Chondrocyte (in vitro differentiated cells): ENCODE results near the gene LRRC2. TPM values are rescaled to one million over a fixed set of nuclear protein-coding genes. Genes with fewer than 3 reads are reported as not detected.
"Not testable (repeated sequence)": the region's sequence is repeated elsewhere in the genome, so short reads cannot be mapped to it uniquely, and the experiment has no call there.

ENCODE experiments used
- DNase-seq: peaks from one replicate; pipeline ENCODE4 v3.0.0; 2021; ENCODE audit warnings: mixed read lengths, low spot score
- H3K27ac Mint-ChIP-seq: one replicate; pipeline ENCODE4 v1.8.0; 2021; ENCODE audit warnings: mild to moderate bottlenecking, moderate library complexity, mixed read lengths; ENCODE audit not compliant: unreplicated experiment
- H3K27me3 Mint-ChIP-seq: 2 replicates; pipeline ENCODE4 v1.8.0; 2021; ENCODE audit warnings: low read depth, mixed read lengths
- H3K36me3 Mint-ChIP-seq: 2 replicates; pipeline ENCODE4 v1.8.0; 2021; ENCODE audit warnings: low read depth, mixed read lengths
- H3K4me1 Mint-ChIP-seq: 2 replicates; pipeline ENCODE4 v1.8.0; 2021; ENCODE audit warnings: low read depth, mild to moderate bottlenecking, mixed read lengths
- H3K4me3 Mint-ChIP-seq: one replicate; pipeline ENCODE4 v1.8.0; 2021; ENCODE audit warnings: mild to moderate bottlenecking, moderate library complexity, mixed read lengths; ENCODE audit not compliant: unreplicated experiment
- H3K9me3 Mint-ChIP-seq: 2 replicates; pipeline ENCODE4 v1.8.0; 2021; ENCODE audit warnings: low read depth, mixed read lengths
- total RNA-seq: library from RNA; stranded (reverse); gene quantifications from 3 replicates; pipeline ENCODE4 v1.2.1, GENCODE V29; 2021
- TF ChIP-seq, protein P1 (sequence below): fragments of 200-600 bp; sonication (generic); IDR thresholded peaks from 2 replicates; pipeline ENCODE4 v1.5.0; 2021; ENCODE audit warnings: antibody characterized with exemption, mild to moderate bottlenecking, moderate library complexity

Gene LRRC2
- total RNA-seq, 1 donor from 2014 or later, result 1.9 TPM

DNA sequence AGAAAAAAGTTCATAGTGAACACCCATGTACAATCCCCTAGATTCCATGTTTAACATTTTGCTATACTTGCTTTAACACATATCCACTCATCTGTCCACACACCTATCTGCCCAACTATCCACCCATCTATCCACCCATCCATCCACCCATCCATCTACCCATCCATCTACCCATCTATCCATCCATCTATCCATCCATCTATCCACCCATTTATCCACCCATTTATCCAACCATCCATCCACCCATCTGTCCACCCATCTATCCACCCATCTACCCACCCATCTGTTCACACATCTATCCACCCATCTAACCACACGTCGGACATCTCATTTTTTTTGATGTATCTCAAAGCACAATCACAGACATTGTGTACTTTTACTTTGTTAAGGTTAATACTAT lies 42.5 kb downstream of the LRRC2 start:
- Mint-ChIP-seq H3K4me3 (no peak overlapping the region), H3K9me3 (peaks cover 3% of the 10 kb centered on the region), H3K27me3 (no peaks in the 10 kb centered on the region), H3K36me3 (peaks cover 1% of the 10 kb centered on the region), H3K4me1 (no peaks in the 10 kb centered on the region), H3K27ac (no peak overlapping the region)
- DNase-seq, result no peak
- TF ChIP-seq, protein P1, sequence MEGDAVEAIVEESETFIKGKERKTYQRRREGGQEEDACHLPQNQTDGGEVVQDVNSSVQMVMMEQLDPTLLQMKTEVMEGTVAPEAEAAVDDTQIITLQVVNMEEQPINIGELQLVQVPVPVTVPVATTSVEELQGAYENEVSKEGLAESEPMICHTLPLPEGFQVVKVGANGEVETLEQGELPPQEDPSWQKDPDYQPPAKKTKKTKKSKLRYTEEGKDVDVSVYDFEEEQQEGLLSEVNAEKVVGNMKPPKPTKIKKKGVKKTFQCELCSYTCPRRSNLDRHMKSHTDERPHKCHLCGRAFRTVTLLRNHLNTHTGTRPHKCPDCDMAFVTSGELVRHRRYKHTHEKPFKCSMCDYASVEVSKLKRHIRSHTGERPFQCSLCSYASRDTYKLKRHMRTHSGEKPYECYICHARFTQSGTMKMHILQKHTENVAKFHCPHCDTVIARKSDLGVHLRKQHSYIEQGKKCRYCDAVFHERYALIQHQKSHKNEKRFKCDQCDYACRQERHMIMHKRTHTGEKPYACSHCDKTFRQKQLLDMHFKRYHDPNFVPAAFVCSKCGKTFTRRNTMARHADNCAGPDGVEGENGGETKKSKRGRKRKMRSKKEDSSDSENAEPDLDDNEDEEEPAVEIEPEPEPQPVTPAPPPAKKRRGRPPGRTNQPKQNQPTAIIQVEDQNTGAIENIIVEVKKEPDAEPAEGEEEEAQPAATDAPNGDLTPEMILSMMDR, result no peak

DNA sequence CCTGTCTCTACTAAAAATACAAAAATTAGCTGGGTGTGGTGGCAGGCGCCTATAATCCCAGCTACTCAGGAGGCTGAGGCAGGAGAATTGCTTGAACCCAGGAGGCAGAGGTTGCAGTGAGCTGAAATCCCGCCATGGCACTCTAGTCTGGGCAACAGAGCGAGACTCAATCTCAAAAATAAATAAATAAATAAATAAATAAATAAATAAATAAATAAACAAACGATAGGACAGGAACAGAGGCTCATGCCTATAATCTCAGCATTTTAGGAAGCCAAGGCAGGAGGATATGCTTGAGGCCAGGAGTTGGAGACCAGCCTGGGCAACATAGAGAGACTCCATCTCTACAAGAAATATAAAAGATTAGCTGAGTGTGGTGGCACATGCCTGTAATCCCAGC lies 43.9 kb downstream of the LRRC2 start:
- not testable (repeated sequence) for H3K4me1 Mint-ChIP-seq, H3K9me3 Mint-ChIP-seq, H3K4me3 Mint-ChIP-seq, DNase-seq, H3K27ac Mint-ChIP-seq, H3K27me3 Mint-ChIP-seq, H3K36me3 Mint-ChIP-seq

DNA sequence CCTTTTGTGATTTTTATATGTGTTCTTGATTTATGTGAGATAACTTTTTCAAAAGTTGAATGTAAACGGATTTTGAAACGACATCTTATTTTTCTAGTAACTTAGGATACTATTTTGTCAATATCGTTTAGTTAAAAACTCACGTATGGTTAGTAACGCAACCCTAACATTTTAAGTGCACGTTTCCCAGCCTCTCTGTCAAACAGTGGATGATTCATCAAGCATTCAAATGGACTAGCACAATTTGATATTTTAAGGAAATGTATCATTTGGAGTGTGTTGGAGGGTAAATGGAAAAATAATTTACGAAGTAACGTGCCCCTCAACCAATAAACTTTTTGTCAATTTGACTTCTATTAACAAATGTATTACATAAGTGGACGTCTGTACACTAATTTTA lies 45.0 kb downstream of the LRRC2 start:
- no peak overlapping the region for H3K4me3 Mint-ChIP-seq
- no peak for DNase-seq
- peaks cover 9% of the 10 kb centered on the region for H3K4me1 Mint-ChIP-seq
- no peaks in the 10 kb centered on the region for H3K36me3 Mint-ChIP-seq
- TF ChIP-seq, protein P1, result no peak
- H3K9me3 Mint-ChIP-seq, result peaks cover 9% of the 10 kb centered on the region
- H3K27ac Mint-ChIP-seq, result no peak overlapping the region
- no peaks in the 10 kb centered on the region for H3K27me3 Mint-ChIP-seq

DNA sequence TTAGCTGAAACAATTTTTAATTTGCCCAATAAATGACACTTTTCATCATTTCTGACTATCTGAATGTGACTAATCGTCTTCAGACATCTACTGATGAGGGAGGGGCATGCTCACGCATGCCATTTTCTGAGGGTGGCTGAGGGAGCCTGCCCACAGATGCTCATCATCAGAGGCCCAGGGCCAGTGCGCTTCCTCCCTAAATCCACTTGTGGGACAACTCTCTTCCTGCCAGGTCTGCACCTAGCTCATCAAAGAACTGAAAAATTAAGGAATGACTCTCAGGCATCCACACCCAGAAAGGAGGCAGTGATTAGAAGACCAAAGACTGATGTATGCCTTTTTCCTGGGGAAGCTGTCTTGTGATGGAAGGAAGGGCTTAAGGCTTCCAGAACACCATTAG lies 45.6 kb downstream of the LRRC2 start:
- no peak overlapping the region for H3K4me3 Mint-ChIP-seq
- H3K9me3 Mint-ChIP-seq, result peaks cover 9% of the 10 kb centered on the region
- H3K27ac Mint-ChIP-seq, result no peak overlapping the region
- H3K36me3 Mint-ChIP-seq, result no peaks in the 10 kb centered on the region
- TF ChIP-seq, protein P1, result no peak
- no peak for DNase-seq
- H3K27me3 Mint-ChIP-seq, result no peaks in the 10 kb centered on the region
- H3K4me1 Mint-ChIP-seq, result peaks cover 9% of the 10 kb centered on the region

DNA sequence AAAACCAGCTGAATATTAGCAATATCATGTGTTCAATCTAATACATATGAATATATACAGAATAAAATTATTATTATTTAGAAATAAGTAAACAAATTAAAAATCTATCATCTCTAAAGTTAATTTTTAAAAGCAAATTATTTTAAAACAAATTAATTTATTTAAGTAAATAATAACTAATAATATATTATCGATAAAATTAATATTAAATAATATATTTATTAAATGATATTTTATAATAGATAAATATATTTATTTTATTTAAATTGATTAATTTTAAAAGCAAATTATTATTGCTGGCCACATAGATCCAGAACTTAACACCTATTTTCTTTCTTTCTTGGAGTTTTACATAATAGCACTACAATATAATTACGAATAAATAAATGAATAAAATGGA lies 46.1 kb downstream of the LRRC2 start:
- Mint-ChIP-seq H3K36me3 (no peaks in the 10 kb centered on the region), H3K27me3 (no peaks in the 10 kb centered on the region), H3K4me3 (no peak overlapping the region), H3K9me3 (peaks cover 9% of the 10 kb centered on the region), H3K4me1 (peaks cover 9% of the 10 kb centered on the region), H3K27ac (no peak overlapping the region)
- no peak for DNase-seq
- TF ChIP-seq, protein P1, result no peak

DNA sequence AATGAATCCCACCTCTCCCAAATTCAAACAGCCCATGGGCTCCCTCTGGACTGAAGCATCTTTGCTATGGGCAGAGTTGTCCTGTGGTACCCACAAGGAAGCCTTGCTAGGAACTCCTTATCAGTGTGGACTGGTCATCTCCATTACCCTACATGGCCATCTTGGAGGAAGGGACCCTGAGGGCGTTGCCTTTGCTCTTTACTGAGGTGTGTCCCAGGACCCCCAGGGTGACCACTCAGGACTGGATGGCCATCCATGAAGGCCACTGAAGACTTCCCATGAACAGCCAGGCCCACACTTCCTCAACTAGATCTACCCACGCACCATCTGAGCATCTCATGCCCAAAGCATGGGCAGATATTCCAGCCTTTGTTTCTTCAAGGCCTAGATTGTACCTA lies 48.3 kb downstream of the LRRC2 start:
- H3K27ac Mint-ChIP-seq, result no peak overlapping the region
- TF ChIP-seq, protein P1, result no peak
- DNase-seq, result no peak
- H3K9me3 Mint-ChIP-seq, result peaks cover 9% of the 10 kb centered on the region
- no peak overlapping the region for H3K4me3 Mint-ChIP-seq
- no peaks in the 10 kb centered on the region for H3K36me3 Mint-ChIP-seq
- no peaks in the 10 kb centered on the region for H3K27me3 Mint-ChIP-seq
- H3K4me1 Mint-ChIP-seq, result peaks cover 9% of the 10 kb centered on the region
